HEK293 (cell line): Measurements from ENCODE around the gene C16orf74.

Source experiments
- CTCF ChIA-PET: fragments of 350-600 bp; formaldehyde crosslinking; extraction: SDS; loops from one replicate; lab custom pipeline; 2021; ENCODE audit warnings: antibody characterized with exemption; lab: Yijun Ruan, JAX
- POLR2A ChIA-PET: fragments of 300-600 bp; formaldehyde crosslinking; extraction: SDS; loops from one replicate; lab custom pipeline; 2020; ENCODE audit warnings: antibody characterized with exemption, inconsistent platforms; lab: Yijun Ruan, JAX
- H3K27ac ChIP-seq: fragments of 200-500 bp; sonication (Bioruptor generic); 2 replicates; pipeline ENCODE4 v1.5.1; 2014; ENCODE audit warnings: low read depth, low read length, control low read depth, inconsistent platforms; ENCODE audit errors: extremely low read depth
- H3K36me3 ChIP-seq, 2 experiments: fragments of 200-500 bp in 1 of 2; sonication (Bioruptor generic) in 1 of 2; 1 replicate in 1 of 2; 2 replicates in 1 of 2; pipeline ENCODE4 v1.5.1; 2014 to 2017; ENCODE audit warnings: inconsistent platforms in 2 of 2, low read length in 2 of 2; ENCODE audit not compliant: control insufficient read depth in 2 of 2, insufficient read depth in 1 of 2
- H3K4me1 ChIP-seq: fragments of 200-500 bp; sonication (Bioruptor generic); 2 replicates; pipeline ENCODE4 v1.5.1; 2014; ENCODE audit warnings: mild to moderate bottlenecking, low read length, inconsistent platforms; ENCODE audit not compliant: control insufficient read depth, insufficient read depth
- H3K4me3 ChIP-seq: 2 replicates; pipeline ENCODE4 v1.5.1; 2011; ENCODE audit warnings: low read depth, mild to moderate bottlenecking, control low read depth, low read length, moderate library complexity
- H3K9me3 ChIP-seq: fragments of 200-500 bp; sonication (Bioruptor generic); 2 replicates; pipeline ENCODE4 v1.5.1; 2014; ENCODE audit warnings: low read depth, low read length, inconsistent platforms; ENCODE audit not compliant: control insufficient read depth, insufficient read depth
- EGR2 ChIP-seq: fragments of 450-650 bp; formaldehyde crosslinking; IDR thresholded peaks from 2 replicates; pipeline ENCODE4 v1.5.1; 2016; ENCODE audit warnings: low read depth, missing biosample characterization, missing genetic modification characterization
- GLI2 ChIP-seq: fragments of 450-650 bp; formaldehyde crosslinking; IDR thresholded peaks from 2 replicates; pipeline ENCODE4; 2017; ENCODE audit warnings: missing biosample characterization, missing genetic modification characterization, low read depth, borderline replicate concordance
- RBAK ChIP-seq: fragments of 450-650 bp; formaldehyde crosslinking; IDR thresholded peaks from 2 replicates; pipeline ENCODE4 v1.5.1; 2016; ENCODE audit warnings: missing biosample characterization, missing genetic modification characterization
- SCRT1 ChIP-seq: fragments of 450-650 bp; formaldehyde crosslinking; IDR thresholded peaks from 2 replicates; pipeline ENCODE4 v1.5.1; 2016; ENCODE audit warnings: missing biosample characterization, missing genetic modification characterization, borderline replicate concordance
- ZFHX2 ChIP-seq: fragments of 450-650 bp; formaldehyde crosslinking; conservative IDR thresholded peaks from 2 replicates; pipeline ENCODE4 v1.5.1; 2016; ENCODE audit warnings: missing biosample characterization, missing genetic modification characterization
- ZFP37 ChIP-seq: fragments of 450-650 bp; formaldehyde crosslinking; IDR thresholded peaks from 2 replicates; pipeline ENCODE4 v1.5.1; 2016; ENCODE audit warnings: missing biosample characterization, missing genetic modification characterization
- ZNF132 ChIP-seq: fragments of 450-650 bp; formaldehyde crosslinking; IDR thresholded peaks from 2 replicates; pipeline ENCODE4 v1.5.1; 2017; ENCODE audit warnings: missing biosample characterization, missing genetic modification characterization, borderline replicate concordance
- ZNF157 ChIP-seq: fragments of 450-650 bp; formaldehyde crosslinking; IDR thresholded peaks from 2 replicates; pipeline ENCODE4 v1.5.1; 2016; ENCODE audit warnings: missing biosample characterization, missing genetic modification characterization
- ZNF211 ChIP-seq: fragments of 450-650 bp; formaldehyde crosslinking; IDR thresholded peaks from 2 replicates; pipeline ENCODE4 v1.5.1; 2016; ENCODE audit warnings: low read depth, missing biosample characterization, missing genetic modification characterization
- ZNF24 ChIP-seq: fragments of 450-650 bp; formaldehyde crosslinking; IDR thresholded peaks from 2 replicates; pipeline ENCODE4 v1.5.1; 2016; ENCODE audit warnings: missing biosample characterization, missing genetic modification characterization
- ZNF350 ChIP-seq: fragments of 450-650 bp; formaldehyde crosslinking; IDR thresholded peaks from 2 replicates; pipeline ENCODE4 v1.5.0; 2017; ENCODE audit warnings: missing biosample characterization, mild to moderate bottlenecking, missing genetic modification characterization
- ZNF433 ChIP-seq: fragments of 450-650 bp; formaldehyde crosslinking; IDR thresholded peaks from 2 replicates; pipeline ENCODE4 v1.5.1; 2016; ENCODE audit warnings: missing biosample characterization, missing genetic modification characterization, low read depth
- ZNF473 ChIP-seq: fragments of 450-650 bp; formaldehyde crosslinking; IDR thresholded peaks from 2 replicates; pipeline ENCODE4 v1.5.1; 2017; ENCODE audit warnings: missing biosample characterization, missing genetic modification characterization
- ZNF768 ChIP-seq: fragments of 450-650 bp; formaldehyde crosslinking; IDR thresholded peaks from 2 replicates; pipeline ENCODE4 v1.5.1; 2018; ENCODE audit warnings: missing biosample characterization, mild to moderate bottlenecking, missing genetic modification characterization
- ZNF837 ChIP-seq: fragments of 450-650 bp; formaldehyde crosslinking; IDR thresholded peaks from 2 replicates; pipeline ENCODE4 v1.5.1; 2016; ENCODE audit warnings: missing biosample characterization, missing genetic modification characterization
- TF ChIP-seq, protein P1 (sequence below): fragments of 450-650 bp; formaldehyde crosslinking; IDR thresholded peaks from 2 replicates; pipeline ENCODE4 v1.5.1; 2016; ENCODE audit warnings: missing biosample characterization, missing genetic modification characterization
- TF ChIP-seq, protein P2 (sequence below): fragments of 450-650 bp; formaldehyde crosslinking; IDR thresholded peaks from 2 replicates; pipeline ENCODE4 v1.5.1; 2017; ENCODE audit warnings: missing biosample characterization, missing genetic modification characterization
- TF ChIP-seq, protein P3 (sequence below): fragments of 450-650 bp; IDR thresholded peaks from 2 replicates; pipeline ENCODE4 v1.5.1; 2018; ENCODE audit warnings: missing biosample characterization, missing genetic modification characterization
- TF ChIP-seq, protein P4 (sequence below): fragments of 450-650 bp; formaldehyde crosslinking; IDR thresholded peaks from 2 replicates; pipeline ENCODE4 v1.5.1; 2016; ENCODE audit warnings: missing biosample characterization, missing genetic modification characterization
- TF ChIP-seq, protein P5 (sequence below): fragments of 450-650 bp; formaldehyde crosslinking; IDR thresholded peaks from 2 replicates; pipeline ENCODE4 v1.5.0; 2017; ENCODE audit warnings: missing biosample characterization, missing genetic modification characterization, borderline replicate concordance

C16orf74 gene

DNA sequence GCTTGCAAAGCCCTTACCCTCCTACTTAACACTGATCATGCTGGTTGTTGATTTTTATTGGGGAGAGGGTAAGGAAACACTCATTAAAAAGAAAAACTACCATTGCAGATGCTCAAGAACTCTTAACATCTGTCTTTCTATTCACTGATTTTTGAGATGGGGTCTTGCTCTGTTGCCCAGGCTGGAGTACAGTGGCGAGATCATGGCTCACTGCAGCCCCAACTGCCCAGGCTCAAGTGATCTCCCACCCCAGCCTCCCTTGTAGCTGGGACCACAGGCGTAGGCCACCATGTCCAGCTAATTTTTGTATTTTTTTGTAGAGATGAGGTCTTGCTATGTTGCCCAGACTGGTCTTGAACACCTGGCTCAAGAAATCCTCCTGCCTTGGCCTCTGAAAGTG is 33.9 kb upstream of the C16orf74 start (continued):
- TF ChIP-seq, protein P1, sequence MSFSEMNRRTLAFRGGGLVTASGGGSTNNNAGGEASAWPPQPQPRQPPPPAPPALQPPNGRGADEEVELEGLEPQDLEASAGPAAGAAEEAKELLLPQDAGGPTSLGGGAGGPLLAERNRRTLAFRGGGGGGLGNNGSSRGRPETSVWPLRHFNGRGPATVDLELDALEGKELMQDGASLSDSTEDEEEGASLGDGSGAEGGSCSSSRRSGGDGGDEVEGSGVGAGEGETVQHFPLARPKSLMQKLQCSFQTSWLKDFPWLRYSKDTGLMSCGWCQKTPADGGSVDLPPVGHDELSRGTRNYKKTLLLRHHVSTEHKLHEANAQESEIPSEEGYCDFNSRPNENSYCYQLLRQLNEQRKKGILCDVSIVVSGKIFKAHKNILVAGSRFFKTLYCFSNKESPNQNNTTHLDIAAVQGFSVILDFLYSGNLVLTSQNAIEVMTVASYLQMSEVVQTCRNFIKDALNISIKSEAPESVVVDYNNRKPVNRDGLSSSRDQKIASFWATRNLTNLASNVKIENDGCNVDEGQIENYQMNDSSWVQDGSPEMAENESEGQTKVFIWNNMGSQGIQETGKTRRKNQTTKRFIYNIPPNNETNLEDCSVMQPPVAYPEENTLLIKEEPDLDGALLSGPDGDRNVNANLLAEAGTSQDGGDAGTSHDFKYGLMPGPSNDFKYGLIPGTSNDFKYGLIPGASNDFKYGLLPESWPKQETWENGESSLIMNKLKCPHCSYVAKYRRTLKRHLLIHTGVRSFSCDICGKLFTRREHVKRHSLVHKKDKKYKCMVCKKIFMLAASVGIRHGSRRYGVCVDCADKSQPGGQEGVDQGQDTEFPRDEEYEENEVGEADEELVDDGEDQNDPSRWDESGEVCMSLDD (tag by site-specific recombination) = no peak

DNA sequence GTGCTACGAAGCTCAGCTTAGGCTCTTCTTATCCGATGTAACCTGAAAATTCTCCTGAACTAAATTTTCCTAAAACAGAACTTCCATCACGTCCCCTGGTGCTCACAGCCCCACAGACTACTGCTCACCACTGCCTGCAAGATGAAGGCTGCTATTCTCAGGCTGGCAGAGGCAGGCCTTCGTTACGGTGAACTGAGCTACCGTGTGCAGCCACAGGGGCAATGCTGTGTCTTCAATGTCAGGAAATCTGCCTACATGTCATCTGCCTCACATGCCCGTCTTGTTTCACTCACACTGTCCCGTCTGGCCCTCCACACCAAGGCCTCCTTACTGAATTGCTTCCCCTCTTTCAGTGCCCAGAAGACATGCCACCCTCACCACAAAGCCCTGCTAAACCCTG is 32.5 kb upstream of the C16orf74 start:
- Histone ChIP-seq H3K4me1 (no peaks in the 10 kb centered on the region), H3K36me3 (peaks cover 12 to 83% of the 10 kb centered on the region in 2 experiments), H3K4me3 (no peak overlapping the region), H3K27ac (no peak overlapping the region), H3K9me3 (no peaks in the 10 kb centered on the region)
- POLR2A ChIA-PET = no interaction called here
- TF ChIP-seq SCRT1 = no peak
- no peak for TF ChIP-seq ZNF132 (tag by site-specific recombination)
- TF ChIP-seq ZNF211 (tag by site-specific recombination) = no peak
- CTCF ChIA-PET = interaction anchor here (0.7 kb wide), 1 partner anchor 111 kb away, joined by 3 read pairs; no protein-coding TSS in a partner anchor

DNA sequence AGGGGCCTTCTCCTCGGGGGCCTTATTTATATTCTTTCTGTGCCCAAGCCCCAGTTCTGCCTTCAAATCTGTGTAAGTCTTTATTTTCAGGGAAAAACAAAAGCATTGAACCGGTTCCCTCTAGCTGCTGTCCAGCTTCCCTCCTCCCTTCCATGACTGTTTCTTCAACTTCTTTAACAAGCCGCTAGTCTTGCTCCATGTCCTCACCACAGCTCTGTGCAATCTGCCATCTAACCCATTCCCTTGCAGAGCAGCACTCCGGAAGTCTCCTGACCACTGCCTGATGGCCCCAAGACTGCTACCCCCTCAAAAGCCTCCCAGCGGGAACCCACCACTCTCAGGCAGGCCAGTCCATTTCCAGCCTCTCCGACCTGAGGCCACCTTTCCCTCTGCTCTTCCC is 31.6 kb upstream of the C16orf74 start:
- Histone ChIP-seq H3K9me3 (no peaks in the 10 kb centered on the region), H3K36me3 (peaks cover 12 to 83% of the 10 kb centered on the region in 2 experiments), H3K4me3 (no peak overlapping the region), H3K4me1 (no peaks in the 10 kb centered on the region), H3K27ac (no peak overlapping the region)
- ChIA-PET POLR2A (no interaction called here), CTCF (interaction anchor here (0.6 kb wide), 1 partner anchor 476 kb away, joined by 3 read pairs; no protein-coding TSS in a partner anchor)
- TF ChIP-seq ZNF433 (tag by site-specific recombination) (no peak), GLI2 (tag by site-specific recombination) (no peak)
- TF ChIP-seq, protein P2, sequence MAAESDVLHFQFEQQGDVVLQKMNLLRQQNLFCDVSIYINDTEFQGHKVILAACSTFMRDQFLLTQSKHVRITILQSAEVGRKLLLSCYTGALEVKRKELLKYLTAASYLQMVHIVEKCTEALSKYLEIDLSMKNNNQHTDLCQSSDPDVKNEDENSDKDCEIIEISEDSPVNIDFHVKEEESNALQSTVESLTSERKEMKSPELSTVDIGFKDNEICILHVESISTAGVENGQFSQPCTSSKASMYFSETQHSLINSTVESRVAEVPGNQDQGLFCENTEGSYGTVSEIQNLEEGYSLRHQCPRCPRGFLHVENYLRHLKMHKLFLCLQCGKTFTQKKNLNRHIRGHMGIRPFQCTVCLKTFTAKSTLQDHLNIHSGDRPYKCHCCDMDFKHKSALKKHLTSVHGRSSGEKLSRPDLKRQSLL (tag by site-specific recombination) = no peak

DNA sequence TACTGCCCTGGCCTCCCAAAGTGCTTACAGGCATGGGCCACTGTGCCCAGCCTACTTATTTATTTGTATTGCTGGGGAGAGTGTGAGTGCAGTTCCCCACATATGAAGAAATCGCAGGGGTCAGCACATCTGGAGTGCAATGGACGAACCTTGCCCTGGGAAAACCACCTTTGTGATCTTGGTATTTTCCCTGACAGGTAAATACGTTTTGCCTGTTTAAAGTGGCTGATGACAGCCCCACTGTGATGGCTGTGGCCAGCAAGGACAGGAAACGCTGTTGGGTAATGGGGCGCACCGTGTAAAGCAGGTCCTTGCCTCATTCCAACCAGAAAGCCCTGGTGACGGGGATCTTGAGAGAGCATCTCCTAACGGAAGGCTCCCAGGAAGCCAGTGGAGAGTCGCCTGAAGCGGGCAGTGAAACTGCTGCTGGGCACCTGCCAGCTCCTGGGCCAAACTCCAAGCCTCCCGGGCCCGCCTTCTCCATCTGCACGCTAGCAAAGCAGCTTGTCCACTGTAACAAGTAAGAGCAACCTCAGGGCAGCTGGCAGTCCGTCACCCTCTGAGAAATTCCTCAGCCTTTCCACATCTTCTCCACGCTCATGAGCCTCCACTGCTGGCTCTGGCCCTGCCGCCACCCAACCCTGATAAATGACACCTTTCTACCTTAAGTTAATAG is 30.9 kb upstream of the C16orf74 start:
- H3K4me1 ChIP-seq = no peaks in the 10 kb centered on the region
- H3K27ac ChIP-seq = no peak overlapping the region
- H3K36me3 ChIP-seq = peaks cover 12 to 83% of the 10 kb centered on the region in 2 experiments
- ChIA-PET POLR2A (no interaction called here), CTCF (interaction anchor here (0.6 kb wide), 1 partner anchor 8 kb away, joined by 3 read pairs; no protein-coding TSS in a partner anchor)
- no peaks in the 10 kb centered on the region for H3K9me3 ChIP-seq
- H3K4me3 ChIP-seq = no peak overlapping the region
- TF ChIP-seq ZNF473 (tag by site-specific recombination) = no peak
- TF ChIP-seq RBAK (tag by site-specific recombination) = no peak
- TF ChIP-seq ZFP37 = no peak
- no peak for TF ChIP-seq ZNF768 (tag by site-specific recombination)
- no peak for TF ChIP-seq ZNF24
- TF ChIP-seq ZNF350 (tag by site-specific recombination) = no peak
- TF ChIP-seq ZNF837 (tag by site-specific recombination) = no peak
- no peak for TF ChIP-seq ZFHX2 (tag by site-specific recombination)
- TF ChIP-seq, protein P3, sequence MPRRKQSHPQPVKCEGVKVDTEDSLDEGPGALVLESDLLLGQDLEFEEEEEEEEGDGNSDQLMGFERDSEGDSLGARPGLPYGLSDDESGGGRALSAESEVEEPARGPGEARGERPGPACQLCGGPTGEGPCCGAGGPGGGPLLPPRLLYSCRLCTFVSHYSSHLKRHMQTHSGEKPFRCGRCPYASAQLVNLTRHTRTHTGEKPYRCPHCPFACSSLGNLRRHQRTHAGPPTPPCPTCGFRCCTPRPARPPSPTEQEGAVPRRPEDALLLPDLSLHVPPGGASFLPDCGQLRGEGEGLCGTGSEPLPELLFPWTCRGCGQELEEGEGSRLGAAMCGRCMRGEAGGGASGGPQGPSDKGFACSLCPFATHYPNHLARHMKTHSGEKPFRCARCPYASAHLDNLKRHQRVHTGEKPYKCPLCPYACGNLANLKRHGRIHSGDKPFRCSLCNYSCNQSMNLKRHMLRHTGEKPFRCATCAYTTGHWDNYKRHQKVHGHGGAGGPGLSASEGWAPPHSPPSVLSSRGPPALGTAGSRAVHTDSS = no peak
- TF ChIP-seq, protein P4, sequence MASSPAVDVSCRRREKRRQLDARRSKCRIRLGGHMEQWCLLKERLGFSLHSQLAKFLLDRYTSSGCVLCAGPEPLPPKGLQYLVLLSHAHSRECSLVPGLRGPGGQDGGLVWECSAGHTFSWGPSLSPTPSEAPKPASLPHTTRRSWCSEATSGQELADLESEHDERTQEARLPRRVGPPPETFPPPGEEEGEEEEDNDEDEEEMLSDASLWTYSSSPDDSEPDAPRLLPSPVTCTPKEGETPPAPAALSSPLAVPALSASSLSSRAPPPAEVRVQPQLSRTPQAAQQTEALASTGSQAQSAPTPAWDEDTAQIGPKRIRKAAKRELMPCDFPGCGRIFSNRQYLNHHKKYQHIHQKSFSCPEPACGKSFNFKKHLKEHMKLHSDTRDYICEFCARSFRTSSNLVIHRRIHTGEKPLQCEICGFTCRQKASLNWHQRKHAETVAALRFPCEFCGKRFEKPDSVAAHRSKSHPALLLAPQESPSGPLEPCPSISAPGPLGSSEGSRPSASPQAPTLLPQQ (tag by site-specific recombination) = no peak
- TF ChIP-seq, protein P5, sequence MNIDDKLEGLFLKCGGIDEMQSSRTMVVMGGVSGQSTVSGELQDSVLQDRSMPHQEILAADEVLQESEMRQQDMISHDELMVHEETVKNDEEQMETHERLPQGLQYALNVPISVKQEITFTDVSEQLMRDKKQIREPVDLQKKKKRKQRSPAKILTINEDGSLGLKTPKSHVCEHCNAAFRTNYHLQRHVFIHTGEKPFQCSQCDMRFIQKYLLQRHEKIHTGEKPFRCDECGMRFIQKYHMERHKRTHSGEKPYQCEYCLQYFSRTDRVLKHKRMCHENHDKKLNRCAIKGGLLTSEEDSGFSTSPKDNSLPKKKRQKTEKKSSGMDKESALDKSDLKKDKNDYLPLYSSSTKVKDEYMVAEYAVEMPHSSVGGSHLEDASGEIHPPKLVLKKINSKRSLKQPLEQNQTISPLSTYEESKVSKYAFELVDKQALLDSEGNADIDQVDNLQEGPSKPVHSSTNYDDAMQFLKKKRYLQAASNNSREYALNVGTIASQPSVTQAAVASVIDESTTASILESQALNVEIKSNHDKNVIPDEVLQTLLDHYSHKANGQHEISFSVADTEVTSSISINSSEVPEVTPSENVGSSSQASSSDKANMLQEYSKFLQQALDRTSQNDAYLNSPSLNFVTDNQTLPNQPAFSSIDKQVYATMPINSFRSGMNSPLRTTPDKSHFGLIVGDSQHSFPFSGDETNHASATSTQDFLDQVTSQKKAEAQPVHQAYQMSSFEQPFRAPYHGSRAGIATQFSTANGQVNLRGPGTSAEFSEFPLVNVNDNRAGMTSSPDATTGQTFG = no peak
- no peak for TF ChIP-seq EGR2
- TF ChIP-seq ZNF157 (tag by site-specific recombination) = no peak
